NCI-H2029 (cell line): Measurements from ENCODE around the gene FBXO11.

Experiments used
- DNase-seq: peaks from one replicate; lab custom pipeline; 2025; lab: John Stamatoyannopoulos, UW

FBXO11 gene

DNA sequence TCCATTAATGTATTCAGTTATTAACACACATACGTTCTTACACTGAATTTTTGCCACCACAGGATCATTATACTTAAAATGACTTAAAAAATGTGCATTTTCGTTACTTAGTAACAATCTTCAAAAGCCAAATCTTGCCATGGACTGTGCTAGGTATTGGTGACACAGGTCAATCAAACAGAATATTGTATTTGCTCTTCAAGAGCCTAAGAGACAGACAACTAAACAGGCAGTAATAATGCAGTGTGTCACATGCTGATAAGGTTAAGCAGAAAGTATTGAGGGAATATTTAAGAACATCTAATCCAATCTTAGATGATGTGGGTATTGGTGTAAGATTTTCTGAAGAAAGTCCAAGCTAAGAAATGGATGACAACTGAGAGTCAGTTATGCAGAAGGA, 56.9 kb downstream of the FBXO11 start:
- no peak for DNase-seq

DNA sequence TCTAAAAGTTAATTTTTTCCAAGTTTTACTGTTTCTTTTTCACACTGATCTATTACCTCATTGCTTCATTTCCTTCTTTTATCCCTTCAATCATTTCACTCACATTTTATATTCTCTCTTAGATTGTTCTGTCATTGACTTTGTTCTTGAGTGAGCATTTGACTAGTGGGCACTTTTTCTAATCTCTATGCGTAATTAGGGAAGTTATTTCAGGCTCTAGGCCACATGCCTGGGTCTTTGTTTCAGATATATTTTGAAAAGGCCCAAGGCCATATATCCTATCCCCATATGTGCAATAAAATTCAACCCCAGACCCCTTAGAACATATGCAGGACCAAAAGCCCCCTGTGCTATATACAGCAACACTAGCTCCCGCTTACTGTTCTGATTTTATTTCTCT, 62.1 kb downstream of the FBXO11 start:
- DNase-seq: no peak

DNA sequence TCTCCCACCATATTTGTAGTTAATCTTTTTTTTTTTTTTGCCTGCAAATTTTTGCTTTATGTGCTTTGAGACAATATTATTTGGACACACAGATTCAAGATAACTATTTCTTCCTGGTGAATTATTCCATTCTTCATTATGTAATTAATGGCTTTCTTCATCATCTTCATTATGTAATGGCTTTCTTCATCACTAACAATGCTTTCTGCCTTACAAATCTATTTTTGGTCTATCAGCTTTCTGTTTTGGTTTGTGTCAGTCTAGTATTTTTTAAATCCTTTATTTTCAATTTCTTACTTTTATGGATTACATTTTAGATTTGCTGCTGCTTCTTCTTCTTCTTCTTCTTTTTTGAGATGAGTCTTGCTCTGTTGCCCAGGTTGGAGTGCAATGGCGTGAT, 62.9 kb downstream of the FBXO11 start:
- DNase-seq: no peak

DNA sequence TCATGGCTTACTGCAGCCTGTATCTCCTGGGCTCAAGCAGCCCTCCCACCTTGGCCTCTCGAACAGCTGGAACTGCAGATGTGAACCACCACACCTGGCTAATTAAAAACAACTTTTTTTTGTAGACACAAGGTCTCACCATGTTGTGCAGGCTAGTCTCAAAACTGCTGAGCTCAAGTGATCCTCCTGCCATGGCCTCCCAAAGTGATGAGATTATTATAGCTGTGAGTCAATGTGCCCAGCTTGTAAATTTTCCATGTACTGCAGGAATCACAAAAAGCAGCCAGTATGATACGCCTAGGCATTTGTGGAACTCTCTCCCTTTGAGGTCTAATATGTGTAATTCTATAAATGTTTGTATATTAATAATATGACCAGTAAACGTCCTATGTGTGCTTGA, 63.5 kb downstream of the FBXO11 start:
- no peak for DNase-seq

DNA sequence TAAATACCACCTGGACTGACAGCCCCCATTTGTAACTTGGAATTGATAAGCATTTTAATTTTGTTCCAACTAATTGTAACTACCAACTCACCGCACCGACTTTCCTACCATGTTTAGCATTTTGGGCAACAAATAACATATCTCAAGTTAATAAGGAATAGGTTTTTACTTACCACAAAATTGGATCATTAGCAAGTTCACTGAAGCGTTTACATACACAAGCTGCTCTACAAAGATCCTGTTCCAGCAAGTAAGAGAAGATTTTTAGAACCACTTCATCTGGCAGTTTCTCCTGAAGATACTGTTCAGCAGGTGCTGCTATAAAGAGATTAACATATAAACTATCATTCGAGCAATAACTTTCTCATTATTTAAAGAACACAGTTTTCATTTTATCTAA, 67.6 kb downstream of the FBXO11 start:
- no peak for DNase-seq

GRCh38 chr2:47838249-47838648, 68.0 kb downstream of the FBXO11 start:
- DNase-seq: no peak

DNA sequence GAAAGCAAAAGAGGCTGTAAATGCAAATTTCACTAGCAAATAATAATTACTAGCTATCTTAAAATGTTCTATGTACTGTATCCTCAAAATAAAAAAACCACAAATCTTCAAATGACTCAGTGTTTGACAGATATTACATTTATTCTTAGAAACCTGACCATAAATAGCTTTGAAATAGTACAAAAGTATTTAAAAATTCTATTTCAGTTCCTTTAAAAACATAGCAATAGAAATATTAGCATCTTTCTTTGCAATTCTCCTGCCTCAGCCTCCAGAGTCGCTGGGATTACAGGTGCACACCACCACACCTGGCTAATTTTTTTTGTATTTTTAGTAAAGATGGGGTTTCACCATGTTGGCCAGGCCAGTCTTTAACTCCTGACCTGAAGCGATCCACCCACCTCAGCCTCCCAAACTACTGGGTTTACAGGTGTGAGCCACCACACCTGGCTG, 72.8 kb downstream of the FBXO11 start:
- DNase-seq: no peak

GRCh38 chr2:47822518-47822917, 83.8 kb downstream of the FBXO11 start:
- no peak for DNase-seq

DNA sequence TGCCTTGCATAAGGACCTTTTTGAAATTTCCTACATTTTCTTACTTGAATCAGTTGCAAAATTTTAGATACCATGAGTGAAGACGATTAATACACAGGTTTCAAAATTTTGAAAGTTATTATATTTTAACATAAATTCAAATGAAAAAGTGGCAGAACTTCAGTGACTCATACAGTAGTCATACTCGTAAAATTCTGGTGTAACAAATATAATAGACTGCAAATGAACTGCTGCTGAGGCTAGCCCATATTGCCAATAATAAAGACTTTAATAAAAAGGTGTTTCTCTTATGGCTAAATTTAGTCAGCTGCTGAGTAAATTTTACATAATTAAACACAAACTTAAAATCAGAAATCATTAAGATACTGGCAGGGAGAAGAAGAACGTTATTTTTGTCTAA, 86.5 kb downstream of the FBXO11 start:
- no peak for DNase-seq

- peak; percentile 3 for DNase-seq
Observed at GRCh38 chr2:47818777-47819176, 87.5 kb downstream of the FBXO11 start.

DNA sequence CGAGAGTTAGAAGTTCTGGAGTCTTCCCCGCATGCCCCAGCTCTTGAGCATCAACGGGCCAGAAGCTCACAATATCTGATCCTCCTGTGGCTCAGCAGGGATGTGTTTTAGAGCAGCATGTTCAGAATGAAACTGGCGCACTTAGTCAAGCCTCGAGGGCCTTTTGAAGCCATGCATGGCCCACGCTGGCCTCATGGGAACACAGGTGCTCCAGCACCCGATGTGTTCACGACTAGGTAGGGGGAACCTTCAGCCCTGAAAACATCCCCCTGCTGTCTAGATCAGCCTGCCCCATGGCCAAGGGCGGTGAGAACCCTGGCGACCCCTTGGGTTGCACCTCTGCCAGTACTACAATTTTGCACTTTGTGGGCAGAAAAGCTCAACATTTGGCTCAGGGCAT, 90.5 kb downstream of the FBXO11 start:
- DNase-seq: no peak

GRCh38 chr2:47811668-47812067, 94.6 kb downstream of the FBXO11 start:
- DNase-seq: peak; percentile 1

DNA sequence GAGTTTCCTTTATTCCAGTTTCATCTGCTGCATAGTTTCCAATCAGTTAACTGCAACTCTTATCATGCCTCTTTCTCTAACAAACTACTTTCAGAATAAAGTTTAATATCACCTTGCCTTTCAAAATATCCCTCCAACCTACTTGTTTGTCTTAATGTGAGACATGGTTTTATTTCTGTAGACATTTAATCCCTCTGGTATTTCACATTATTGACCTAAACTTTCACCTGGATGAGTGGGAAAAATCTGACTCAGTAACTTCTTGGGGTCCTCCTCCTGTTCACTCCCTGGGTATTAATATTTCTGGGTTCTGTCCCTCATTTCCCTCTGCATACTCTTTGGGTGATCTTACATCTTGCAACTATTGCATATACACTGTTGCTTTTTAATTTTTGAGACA, 95.4 kb downstream of the FBXO11 start:
- no peak for DNase-seq

DNA sequence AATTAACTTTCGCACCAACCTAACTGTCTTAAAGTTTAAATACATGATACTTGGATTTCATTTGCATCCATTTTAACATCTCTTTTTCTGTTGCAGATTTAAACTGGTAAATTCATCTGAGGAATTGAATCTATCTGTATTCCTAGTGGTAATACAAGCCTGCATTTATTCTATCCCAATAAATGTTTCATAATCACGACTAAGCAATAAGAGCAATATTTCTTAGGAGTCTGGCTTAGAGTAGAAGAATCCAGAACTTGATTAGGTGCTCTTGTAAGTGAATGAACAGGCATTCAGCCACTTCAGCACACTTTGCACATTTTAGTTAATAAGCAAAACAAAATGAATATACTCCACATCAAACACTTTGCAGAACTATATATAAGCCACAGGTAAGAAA, 96.4 kb downstream of the FBXO11 start:
- DNase-seq: no peak

DNA sequence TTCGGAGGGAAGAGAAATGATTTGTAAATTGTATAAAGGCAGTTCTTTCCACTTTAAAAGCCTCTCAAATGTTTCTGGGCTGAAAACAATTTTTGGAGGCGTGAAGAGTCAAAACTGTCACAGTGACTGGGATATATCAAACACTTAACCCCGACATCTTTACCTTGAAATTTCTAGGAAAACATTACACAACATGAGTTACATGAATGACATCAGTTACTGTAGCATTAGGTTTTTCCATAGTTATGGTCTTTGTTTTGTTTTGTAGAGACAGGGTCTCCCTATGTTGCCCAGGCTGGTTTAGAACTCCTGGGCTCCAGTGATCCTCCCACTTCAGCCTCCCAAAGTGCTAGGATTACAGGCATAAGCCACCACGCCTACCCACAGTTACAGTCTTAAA, 97.7 kb downstream of the FBXO11 start:
- no peak for DNase-seq

GRCh38 chr2:47805850-47806249, 100.4 kb downstream of the FBXO11 start:
- no peak for DNase-seq

GRCh38 chr2:47803770-47804169, 102.5 kb downstream of the FBXO11 start:
- DNase-seq: no peak

DNA sequence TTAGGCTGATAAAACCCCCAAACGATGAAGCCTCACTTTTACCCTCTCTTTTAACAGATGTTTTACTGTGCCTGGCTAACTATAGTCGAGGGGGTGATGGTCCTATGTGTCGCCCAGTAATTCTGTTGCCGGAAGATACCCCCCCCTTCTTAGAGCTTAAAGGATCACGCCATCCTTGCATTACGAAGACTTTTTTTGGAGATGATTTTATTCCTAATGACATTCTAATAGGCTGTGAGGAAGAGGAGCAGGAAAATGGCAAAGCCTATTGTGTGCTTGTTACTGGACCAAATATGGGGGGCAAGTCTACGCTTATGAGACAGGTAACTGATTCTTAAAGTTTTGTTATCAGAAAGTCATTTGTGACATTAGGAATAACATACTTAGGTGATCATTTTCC, 102.9 kb downstream of the FBXO11 start:
- no peak for DNase-seq

GRCh38 chr2:47801118-47801517, 105.2 kb downstream of the FBXO11 start:
- DNase-seq: no peak

DNA sequence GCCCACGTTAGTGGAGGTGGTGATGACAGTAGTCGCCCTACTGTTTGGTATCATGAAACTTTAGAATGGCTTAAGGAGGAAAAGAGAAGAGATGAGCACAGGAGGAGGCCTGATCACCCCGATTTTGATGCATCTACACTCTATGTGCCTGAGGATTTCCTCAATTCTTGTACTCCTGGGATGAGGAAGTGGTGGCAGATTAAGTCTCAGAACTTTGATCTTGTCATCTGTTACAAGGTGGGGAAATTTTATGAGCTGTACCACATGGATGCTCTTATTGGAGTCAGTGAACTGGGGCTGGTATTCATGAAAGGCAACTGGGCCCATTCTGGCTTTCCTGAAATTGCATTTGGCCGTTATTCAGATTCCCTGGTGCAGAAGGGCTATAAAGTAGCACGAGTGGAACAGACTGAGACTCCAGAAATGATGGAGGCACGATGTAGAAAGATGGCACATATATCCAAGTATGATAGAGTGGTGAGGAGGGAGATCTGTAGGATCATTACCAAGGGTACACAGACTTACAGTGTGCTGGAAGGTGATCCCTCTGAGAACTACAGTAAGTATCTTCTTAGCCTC, 107.2 kb downstream of the FBXO11 start:
- no peak for DNase-seq

DNA sequence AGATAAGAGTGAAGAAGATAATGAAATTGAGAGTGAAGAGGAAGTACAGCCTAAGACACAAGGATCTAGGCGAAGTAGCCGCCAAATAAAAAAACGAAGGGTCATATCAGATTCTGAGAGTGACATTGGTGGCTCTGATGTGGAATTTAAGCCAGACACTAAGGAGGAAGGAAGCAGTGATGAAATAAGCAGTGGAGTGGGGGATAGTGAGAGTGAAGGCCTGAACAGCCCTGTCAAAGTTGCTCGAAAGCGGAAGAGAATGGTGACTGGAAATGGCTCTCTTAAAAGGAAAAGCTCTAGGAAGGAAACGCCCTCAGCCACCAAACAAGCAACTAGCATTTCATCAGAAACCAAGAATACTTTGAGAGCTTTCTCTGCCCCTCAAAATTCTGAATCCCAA, 107.7 kb downstream of the FBXO11 start:
- no peak for DNase-seq

DNA sequence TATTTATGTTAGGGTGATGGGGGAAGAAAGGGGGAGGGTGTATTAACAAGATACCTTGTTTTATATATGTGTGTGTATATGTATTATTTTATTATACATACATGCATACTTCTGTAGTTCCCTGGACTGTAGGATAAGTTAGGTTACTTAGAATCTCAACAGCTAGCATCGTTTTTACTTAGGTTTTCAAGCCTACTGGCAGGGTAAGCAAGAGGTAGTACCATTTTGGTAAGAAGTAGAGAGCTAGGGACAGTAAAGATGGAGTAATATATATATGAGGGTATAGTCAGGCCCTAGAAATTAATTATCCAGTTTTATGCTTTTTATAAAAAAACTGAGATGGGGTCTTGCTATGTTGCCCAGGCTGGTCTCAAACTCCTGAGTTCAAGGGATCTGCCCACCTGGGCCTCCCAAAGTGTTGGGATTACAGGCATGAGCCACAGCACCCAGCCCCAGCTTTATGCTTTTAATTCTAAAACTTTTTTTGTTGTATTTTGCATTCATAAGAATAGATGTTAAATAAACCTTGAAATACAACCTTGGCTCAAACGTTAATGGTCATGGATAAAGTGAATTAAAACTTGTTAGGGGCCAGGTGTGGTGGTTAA, 110.1 kb downstream of the FBXO11 start:
- DNase-seq: no peak

- DNase-seq: peak; percentile 70
Observed at GRCh38 chr2:47785986-47786385, 120.3 kb downstream of the FBXO11 start.

GRCh38 chr2:47784352-47784851, 121.9 kb downstream of the FBXO11 start:
- DNase-seq: peak; percentile 40
